ENCODE results near the gene MSH3.
"Not testable (repeated sequence)": the region's sequence is repeated elsewhere in the genome, so short reads cannot be mapped to it uniquely, and the experiment has no call there.

MSH3 gene

GRCh38 chr5:80841026-80841797 lies 186.8 kb downstream of the MSH3 start:
- not testable (repeated sequence) for DNase-seq (ENCODE audit: low read depth in 1 of 2, low spot score in 1 of 2)

- DNase-seq (ENCODE audit: low read depth in 1 of 2, low spot score in 1 of 2): not testable (repeated sequence)
Observed at GRCh38 chr5:80846422-80846821, 192.0 kb downstream of the MSH3 start.

- DNase-seq (ENCODE audit: low read depth in 1 of 2, low spot score in 1 of 2): not testable (repeated sequence)
Observed at GRCh38 chr5:80850168-80850567, 195.7 kb downstream of the MSH3 start.

GRCh38 chr5:80852331-80853245 lies 198.1 kb downstream of the MSH3 start:
- DNase-seq (ENCODE audit: low read depth in 1 of 2, low spot score in 1 of 2): no peak

GRCh38 chr5:80853413-80853812 lies 199.0 kb downstream of the MSH3 start:
- no peak for DNase-seq (ENCODE audit: low read depth in 1 of 2, low spot score in 1 of 2)

GRCh38 chr5:80854583-80854982 lies 200.1 kb downstream of the MSH3 start:
- no peak for DNase-seq (ENCODE audit: low read depth in 1 of 2, low spot score in 1 of 2)

GRCh38 chr5:80860924-80861613 lies 206.6 kb downstream of the MSH3 start:
- DNase-seq (ENCODE audit: low read depth in 1 of 2, low spot score in 1 of 2): no peak

GRCh38 chr5:80863708-80864107 lies 209.3 kb downstream of the MSH3 start:
- DNase-seq (ENCODE audit: low read depth in 1 of 2, low spot score in 1 of 2): no peak

- DNase-seq (ENCODE audit: low read depth in 1 of 2, low spot score in 1 of 2): no peak
Observed at GRCh38 chr5:80864109-80864508, 209.7 kb downstream of the MSH3 start.

- DNase-seq (ENCODE audit: low read depth in 1 of 2, low spot score in 1 of 2): no peak
Observed at GRCh38 chr5:80864706-80865435, 210.4 kb downstream of the MSH3 start.

GRCh38 chr5:80865551-80865950 lies 211.1 kb downstream of the MSH3 start:
- no peak for DNase-seq (ENCODE audit: low read depth in 1 of 2, low spot score in 1 of 2)

GRCh38 chr5:80866371-80866770 lies 211.9 kb downstream of the MSH3 start:
- DNase-seq (ENCODE audit: low read depth in 1 of 2, low spot score in 1 of 2): no peak

- DNase-seq (ENCODE audit: low read depth in 1 of 2, low spot score in 1 of 2): no peak
Observed at GRCh38 chr5:80867233-80867632, 212.8 kb downstream of the MSH3 start.

- DNase-seq (ENCODE audit: low read depth in 1 of 2, low spot score in 1 of 2): no peak
Observed at GRCh38 chr5:80870442-80870841, 216.0 kb downstream of the MSH3 start.

- no peak for DNase-seq (ENCODE audit: low read depth in 1 of 2, low spot score in 1 of 2)
Observed at GRCh38 chr5:80871541-80871961, 217.1 kb downstream of the MSH3 start.

- DNase-seq (ENCODE audit: low read depth in 1 of 2, low spot score in 1 of 2): no peak
Observed at GRCh38 chr5:80874162-80874561, 219.7 kb downstream of the MSH3 start.

- no peak for DNase-seq (ENCODE audit: low read depth in 1 of 2, low spot score in 1 of 2)
Observed at GRCh38 chr5:80877592-80877991, 223.1 kb downstream of the MSH3 start.

GRCh38 chr5:80881726-80882125 lies 227.3 kb downstream of the MSH3 start:
- DNase-seq (ENCODE audit: low read depth in 1 of 2, low spot score in 1 of 2): no peak

GRCh38 chr5:80883390-80883789 lies 228.9 kb downstream of the MSH3 start:
- DNase-seq (ENCODE audit: low read depth in 1 of 2, low spot score in 1 of 2): not testable (repeated sequence)

- no peak for DNase-seq (ENCODE audit: low read depth in 1 of 2, low spot score in 1 of 2)
Observed at GRCh38 chr5:80884086-80884813, 229.8 kb downstream of the MSH3 start.
